ENCODE data around the gene POR.
"Not testable (repeated sequence)": the region's sequence is repeated elsewhere in the genome, so short reads cannot be mapped to it uniquely, and the experiment has no call there.

Gene POR

GRCh38 chr7:75870557-75871161, 44.3 kb upstream of the POR start:
- Histone ChIP-seq H3K4me3 (no peak overlapping the region), H3K27ac (no peak overlapping the region)
- no peak for TF ChIP-seq CTCF (IDR thresholded peaks at IDR 0.05)
- DNase-seq (ENCODE audit: low spot score): no peak

GRCh38 chr7:75872073-75872782, 42.7 kb upstream of the POR start:
- Histone ChIP-seq H3K4me3 (no peak overlapping the region), H3K27ac (peak overlapping the region in 1 of 2 donors; percentile 42)
- no peak for TF ChIP-seq CTCF (IDR thresholded peaks at IDR 0.05)
- DNase-seq (ENCODE audit: low spot score): no peak

- not testable (repeated sequence) for DNase-seq (ENCODE audit: low spot score); H3K4me3 ChIP-seq; H3K27ac ChIP-seq
Observed at GRCh38 chr7:75874180-75874579, 40.8 kb upstream of the POR start.

GRCh38 chr7:75875113-75876080, 39.6 kb upstream of the POR start:
- no peak for TF ChIP-seq CTCF (IDR thresholded peaks at IDR 0.05)
- no peak overlapping the region for H3K4me3 ChIP-seq
- DNase-seq (ENCODE audit: low spot score): no peak
- H3K27ac ChIP-seq: no peak overlapping the region

GRCh38 chr7:75876126-75876881, 38.7 kb upstream of the POR start:
- DNase-seq (ENCODE audit: low spot score): no peak
- Histone ChIP-seq H3K27ac (no peak overlapping the region), H3K4me3 (no peak overlapping the region)
- TF ChIP-seq CTCF (IDR thresholded peaks at IDR 0.05): no peak

GRCh38 chr7:75878312-75878768, 36.6 kb upstream of the POR start:
- TF ChIP-seq CTCF (IDR thresholded peaks at IDR 0.05): no peak
- no peak for DNase-seq (ENCODE audit: low spot score)
- H3K4me3 ChIP-seq: peak overlapping the region; percentile 75
- H3K27ac ChIP-seq: peak overlapping the region; percentile 78 to 92
